Endothelial cell of umbilical vein (primary cell): ENCODE measurements around the gene SETD3. TPM values are rescaled to one million over a fixed set of nuclear protein-coding genes. Genes with fewer than 3 reads are reported as not detected.

Experiments used
- BruUV-seq: library from RNA; stranded (reverse); fragments of 400-500 nt; replicated peaks from 2 replicates; lab custom pipeline; 2021; lab: Mats Ljungman, UMichigan
- CTCF ChIA-PET: fragments of 300-600, 350-600 bp; sonication (Branson Sonifier 250); formaldehyde crosslinking; loops from one replicate; lab custom pipeline; 2021; ENCODE audit warnings: antibody characterized with exemption, inconsistent platforms; lab: Charles Lee
- POLR2A ChIA-PET: fragments of 300-600, 350-600 bp; sonication (Branson Sonifier 250); formaldehyde crosslinking; loops from one replicate; lab custom pipeline; 2021; ENCODE audit warnings: antibody characterized with exemption, inconsistent platforms; lab: Charles Lee
- DNase-seq: peaks from one replicate; pipeline ENCODE4 v3.0.0-alpha.2; 2011; ENCODE audit warnings: low read depth, low spot score
- FAIRE-seq: peaks from 2 replicates; lab custom pipeline; 2011; peaks lifted over from hg19 to GRCh38; lab: Jason Lieb, UNC
- H2AFZ ChIP-seq: 2 replicates; pipeline ENCODE4 v1.6.0; 2012; ENCODE audit warnings: low read depth, low read length, control low read depth, inconsistent platforms
- H3K27ac ChIP-seq: 2 replicates; pipeline ENCODE4 v1.5.1; 2011; ENCODE audit warnings: low read depth, mild to moderate bottlenecking, control low read depth, low read length, moderate library complexity; ENCODE audit not compliant: insufficient read depth
- H3K27me3 ChIP-seq, 2 experiments: 2 replicates each; pipeline versions ENCODE4 v1.6.0 to v1.6.1; 2011; ENCODE audit warnings: low read length in 2 of 2, mixed read lengths in 1 of 2; ENCODE audit not compliant: control insufficient read depth in 2 of 2, insufficient read depth in 2 of 2
- H3K36me3 ChIP-seq, 2 experiments: 2 replicates in 1 of 2; 3 replicates in 1 of 2; pipeline ENCODE4 v1.5.1; 2011; ENCODE audit warnings: low read length in 2 of 2, mild to moderate bottlenecking in 1 of 2, moderate library complexity in 1 of 2; ENCODE audit not compliant: control insufficient read depth in 2 of 2, insufficient read depth in 2 of 2; ENCODE audit errors: extremely low read depth in 1 of 2
- H3K4me1 ChIP-seq: 3 replicates; pipeline ENCODE4 v1.5.1; 2011; ENCODE audit warnings: mild to moderate bottlenecking, low read length; ENCODE audit not compliant: control insufficient read depth, insufficient read depth; ENCODE audit errors: extremely low read depth
- H3K4me2 ChIP-seq: 2 replicates; pipeline ENCODE4 v1.6.1; 2011; ENCODE audit warnings: low read length, control low read depth, mixed read lengths; ENCODE audit not compliant: insufficient read depth
- H3K4me3 ChIP-seq, 3 experiments: fragments of 200-600 bp in 1 of 3; sonication (generic), shearing (Covaris generic) in 1 of 3; replicated peaks in 1 of 3; 2 replicates each; pipeline ENCODE4 v1.5.1; 2011 to 2016; ENCODE audit warnings: control low read depth in 3 of 3, low read length in 3 of 3, mild to moderate bottlenecking in 2 of 3, inconsistent platforms in 1 of 3, low read depth in 1 of 3, moderate library complexity in 1 of 3; ENCODE audit not compliant: insufficient read depth in 1 of 3
- H3K79me2 ChIP-seq: 2 replicates; pipeline ENCODE4 v1.6.0; 2012; ENCODE audit warnings: low read length, inconsistent platforms; ENCODE audit not compliant: control insufficient read depth, insufficient read depth
- H3K9ac ChIP-seq: replicated peaks from 2 replicates; pipeline ENCODE3; 2011; ENCODE audit warnings: low read length, control low read depth; ENCODE audit not compliant: insufficient read depth; ENCODE audit errors: extremely low read depth
- H3K9me1 ChIP-seq: replicated peaks from 3 replicates; pipeline ENCODE4 v1.6.0; 2011; ENCODE audit warnings: mild to moderate bottlenecking, low read length; ENCODE audit not compliant: control insufficient read depth, insufficient read depth; ENCODE audit errors: extremely low read depth
- H3K9me3 ChIP-seq: replicated peaks from 2 replicates; pipeline ENCODE4 v1.5.1; 2012; ENCODE audit warnings: low read length, inconsistent platforms; ENCODE audit not compliant: control insufficient read depth, insufficient read depth
- H4K20me1 ChIP-seq: replicated peaks from 2 replicates; pipeline ENCODE3; 2011; ENCODE audit warnings: mild to moderate bottlenecking, low read length; ENCODE audit not compliant: control insufficient read depth, insufficient read depth; ENCODE audit errors: extremely low read depth
- GATA2 ChIP-seq: IDR thresholded peaks from 2 replicates; pipeline ENCODE4 v1.7.0; 2011; ENCODE audit warnings: low read depth, mild to moderate bottlenecking, moderate library complexity, mixed read lengths, low read length; ENCODE audit not compliant: insufficient read length, insufficient read depth
- JUN ChIP-seq: IDR thresholded peaks from 2 replicates; pipeline ENCODE4 v1.6.1; 2011; ENCODE audit warnings: borderline replicate concordance, low read depth; ENCODE audit not compliant: insufficient read length, insufficient read depth
- POLR2A ChIP-seq: IDR thresholded peaks from 2 replicates; pipeline ENCODE4 v1.6.1; 2012; ENCODE audit warnings: low read depth, mild to moderate bottlenecking, control low read depth, low read length
- POLR2AphosphoS5 ChIP-seq: IDR thresholded peaks from 2 replicates; pipeline ENCODE4 v1.6.1; 2012; ENCODE audit warnings: low read depth, mild to moderate bottlenecking, control low read depth, low read length, moderate library complexity; ENCODE audit not compliant: insufficient read depth
- dilution Hi-C: fragments of 300-500 bp; cut with MboI; formaldehyde crosslinking; loops from one replicate; pipeline ENCODE4 v1.15.0; 2019; ENCODE audit warnings: low sequenced_read_pairs; ENCODE audit not compliant: extremely low pct_ligation_motif_present
- intact Hi-C: fragments of 100-400 bp; cut with micrococcal nuclease; formaldehyde crosslinking; loops from one replicate; pipeline ENCODE4 v1.10.0; 2022
- polyA plus RNA-seq, 4 experiments: library from polyadenylated mRNA; depleted of rRNA in 3 of 4; stranded (reverse) in 3 of 4; unstranded in 1 of 4; fragments of >200 nt; gene quantifications; 2 replicates each; pipeline versions ENCODE4 v1.2.1 to v1.2.3, GENCODE V29; 2011 to 2012; ENCODE audit warnings: missing spikeins in 1 of 4
- total RNA-seq: library from RNA; stranded (reverse); gene quantifications from 2 replicates; pipeline ENCODE4 v1.2.3, GENCODE V29; 2021
- TF ChIP-seq, protein P1 (sequence below): IDR thresholded peaks from 2 replicates; pipeline ENCODE4 v1.6.1; 2011; ENCODE audit not compliant: insufficient read depth, insufficient read length
- TF ChIP-seq, protein P2 (sequence below), 2 donors: IDR thresholded peaks; 1 replicate in 1 of 2; 2 replicates in 1 of 2; pipeline ENCODE4 v1.5.1; 2011; ENCODE audit warnings: low read length in 2 of 2, mild to moderate bottlenecking in 2 of 2, moderate library complexity in 2 of 2, control low read depth in 1 of 2, inconsistent platforms in 1 of 2, low read depth in 1 of 2; ENCODE audit not compliant: insufficient read depth in 1 of 2; ENCODE audit errors: extremely low read depth in 1 of 2

SETD3 gene
- total and polyA plus RNA-seq, 2 donors (not counting 3 experiments of a cell fraction or from before 2014, with no cell fraction given), result 18.1 to 53.1 TPM

DNA sequence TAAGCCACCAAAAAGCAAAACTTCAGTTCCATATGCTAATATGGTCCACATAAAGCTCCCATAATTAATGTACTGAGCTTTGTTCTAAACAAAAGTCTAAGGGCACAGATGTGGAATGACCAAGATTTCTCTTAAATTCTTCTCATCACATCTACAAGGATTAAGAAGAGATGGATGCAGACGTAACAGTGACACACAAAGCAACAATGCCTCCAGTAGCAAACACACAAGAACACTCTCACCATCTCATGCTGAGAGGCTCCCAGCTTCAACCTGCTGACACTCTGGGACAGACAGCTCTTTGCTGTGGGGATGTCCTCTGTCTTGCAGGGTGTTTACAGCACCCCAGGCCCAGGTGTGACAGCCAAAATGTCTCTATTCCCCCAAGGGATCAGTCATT is 48.2 kb downstream of the SETD3 start:
- ChIA-PET CTCF (interaction anchor here (1.0 kb wide), 1 partner anchor 44 kb away, joined by 3 read pairs; no protein-coding TSS in a partner anchor), POLR2A (no interaction called here)
- FAIRE-seq (no peak), DNase-seq (no peak)
- Histone ChIP-seq H3K36me3 (peaks cover 0 to 9% of the 10 kb centered on the region in 2 experiments), H3K79me2 (no peaks in the 10 kb centered on the region), H3K9ac (no peak overlapping the region), H4K20me1 (no peaks in the 10 kb centered on the region), H3K4me2 (no peak overlapping the region), H2AFZ (no peak overlapping the region), H3K27me3 (no peaks in the 10 kb centered on the region), H3K4me3 (no peak overlapping the region), H3K9me3 (no peaks in the 10 kb centered on the region), H3K27ac (no peak overlapping the region), H3K9me1 (no peaks in the 10 kb centered on the region), H3K4me1 (peaks cover 7% of the 10 kb centered on the region)
- TF ChIP-seq, protein P1, sequence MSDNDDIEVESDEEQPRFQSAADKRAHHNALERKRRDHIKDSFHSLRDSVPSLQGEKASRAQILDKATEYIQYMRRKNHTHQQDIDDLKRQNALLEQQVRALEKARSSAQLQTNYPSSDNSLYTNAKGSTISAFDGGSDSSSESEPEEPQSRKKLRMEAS, result no peak
- TF ChIP-seq, protein P2, sequence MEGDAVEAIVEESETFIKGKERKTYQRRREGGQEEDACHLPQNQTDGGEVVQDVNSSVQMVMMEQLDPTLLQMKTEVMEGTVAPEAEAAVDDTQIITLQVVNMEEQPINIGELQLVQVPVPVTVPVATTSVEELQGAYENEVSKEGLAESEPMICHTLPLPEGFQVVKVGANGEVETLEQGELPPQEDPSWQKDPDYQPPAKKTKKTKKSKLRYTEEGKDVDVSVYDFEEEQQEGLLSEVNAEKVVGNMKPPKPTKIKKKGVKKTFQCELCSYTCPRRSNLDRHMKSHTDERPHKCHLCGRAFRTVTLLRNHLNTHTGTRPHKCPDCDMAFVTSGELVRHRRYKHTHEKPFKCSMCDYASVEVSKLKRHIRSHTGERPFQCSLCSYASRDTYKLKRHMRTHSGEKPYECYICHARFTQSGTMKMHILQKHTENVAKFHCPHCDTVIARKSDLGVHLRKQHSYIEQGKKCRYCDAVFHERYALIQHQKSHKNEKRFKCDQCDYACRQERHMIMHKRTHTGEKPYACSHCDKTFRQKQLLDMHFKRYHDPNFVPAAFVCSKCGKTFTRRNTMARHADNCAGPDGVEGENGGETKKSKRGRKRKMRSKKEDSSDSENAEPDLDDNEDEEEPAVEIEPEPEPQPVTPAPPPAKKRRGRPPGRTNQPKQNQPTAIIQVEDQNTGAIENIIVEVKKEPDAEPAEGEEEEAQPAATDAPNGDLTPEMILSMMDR (IDR thresholded peaks at IDR 0.05; ENCODE audit: extremely low read depth in 1 of 2, insufficient read depth in 1 of 2, low read depth in 1 of 2, low read length in 2 of 2), result no peak
- TF ChIP-seq POLR2AphosphoS5 (no peak), POLR2A (no peak), JUN (no peak), GATA2 (no peak)
- no TSS peak for BruUV-seq
- intact Hi-C loops (no loop called here), dilution Hi-C loops (no loop called here)
